Endodermal cell (in vitro differentiated cells): Measurements from ENCODE around the gene DIRAS2. TPM values are rescaled to one million over a fixed set of nuclear protein-coding genes. Genes with fewer than 3 reads are reported as not detected.

Source experiments
- DNase-seq: peaks from one replicate; pipeline ENCODE4 v3.0.0-alpha.2; 2017
- H3K27ac ChIP-seq: 2 replicates; pipeline ENCODE4 v1.5.1; 2013; ENCODE audit warnings: mild to moderate bottlenecking, low read depth, low read length, moderate library complexity
- H3K27me3 ChIP-seq: 2 replicates; pipeline ENCODE4 v1.6.1; 2013; ENCODE audit warnings: mild to moderate bottlenecking, low read length, moderate library complexity; ENCODE audit not compliant: insufficient read depth, control insufficient read depth, poor library complexity, severe bottlenecking
- H3K36me3 ChIP-seq: 2 replicates; pipeline ENCODE4 v1.7.0; 2013; ENCODE audit warnings: mild to moderate bottlenecking, low read length, moderate library complexity; ENCODE audit not compliant: control insufficient read depth, insufficient read depth
- H3K4me1 ChIP-seq: one replicate; pipeline ENCODE4 v1.7.0; 2013; ENCODE audit warnings: low read length; ENCODE audit not compliant: control insufficient read depth, insufficient read depth
- H3K4me3 ChIP-seq: 2 replicates; pipeline ENCODE4 v1.5.1; 2013; ENCODE audit warnings: mild to moderate bottlenecking, low read length, moderate library complexity
- H3K9ac ChIP-seq: 2 replicates; pipeline ENCODE4 v1.6.1; 2013; ENCODE audit warnings: mild to moderate bottlenecking, low read length, moderate library complexity; ENCODE audit not compliant: poor library complexity, severe bottlenecking; ENCODE audit errors: extremely low read depth
- H3K9me3 ChIP-seq: 2 replicates; pipeline ENCODE4 v1.6.1; 2013; ENCODE audit warnings: mild to moderate bottlenecking, low read length, moderate library complexity; ENCODE audit not compliant: control insufficient read depth
- H3K27ac Mint-ChIP-seq: 2 replicates; pipeline ENCODE4 v1.8.0; 2020; ENCODE audit warnings: mixed read lengths
- H3K27me3 Mint-ChIP-seq: 2 replicates; pipeline ENCODE4 v1.8.0; 2021; ENCODE audit warnings: mild to moderate bottlenecking, mixed read lengths; ENCODE audit not compliant: insufficient read depth
- H3K36me3 Mint-ChIP-seq: 2 replicates; pipeline ENCODE4 v1.8.0; 2020; ENCODE audit warnings: low read depth, mixed read lengths
- H3K4me1 Mint-ChIP-seq: 2 replicates; pipeline ENCODE4 v1.8.0; 2020; ENCODE audit warnings: mixed read lengths
- H3K4me3 Mint-ChIP-seq: 2 replicates; pipeline ENCODE4 v1.8.0; 2020; ENCODE audit warnings: mild to moderate bottlenecking, moderate library complexity, mixed read lengths
- H3K9me3 Mint-ChIP-seq: 2 replicates; pipeline ENCODE4 v1.8.0; 2020; ENCODE audit warnings: mild to moderate bottlenecking, mixed read lengths
- WGBS, 2 experiments: methylation state at CpG; one replicate each; pipeline versions ENCODE4 v1.1.5 to v1.1.7; 2013; ENCODE audit warnings: missing lambda C conversion rate in 2 of 2, mixed read lengths in 1 of 2; ENCODE audit not compliant: insufficient coverage in 1 of 2, insufficient read length in 1 of 2; 5-methylcytosine and 5-hydroxymethylcytosine counted together
- total RNA-seq, 2 donors: library from RNA; stranded (reverse); fragmentation: NEBNext Ultra II Directional in 1 of 2; extraction: Animal tissue kit (Norgen Biotek cat#: 25700) in 1 of 2; gene quantifications; 2 replicates in 1 of 2; 3 replicates in 1 of 2; pipeline ENCODE4 v1.2.1, GENCODE V29; 2021
- TF ChIP-seq, protein P1 (sequence below): fragments of 200-600 bp; sonication (generic); conservative IDR thresholded peaks from 2 replicates; pipeline ENCODE4 v1.5.0; 2021; ENCODE audit warnings: antibody characterized with exemption, mild to moderate bottlenecking

The DIRAS2 gene
- total RNA-seq, 2 donors from 2014 or later: 0.07 TPM; not detected in 1

GRCh38 chr9:90629354-90629753 is 13.3 kb downstream of the DIRAS2 start:
- Mint-ChIP-seq H3K9me3 (no peaks in the 10 kb centered on the region), H3K36me3 (no peaks in the 10 kb centered on the region), H3K4me1 (no peaks in the 10 kb centered on the region), H3K27ac (no peak overlapping the region), H3K27me3 (no peaks in the 10 kb centered on the region), H3K4me3 (no peak overlapping the region)
- DNase-seq: no peak
- Histone ChIP-seq H3K9me3 (no peaks in the 10 kb centered on the region), H3K36me3 (no peaks in the 10 kb centered on the region), H3K27ac (no peak overlapping the region), H3K9ac (no peak overlapping the region), H3K4me1 (no peaks in the 10 kb centered on the region), H3K27me3 (peaks cover 9% of the 10 kb centered on the region), H3K4me3 (no peak overlapping the region)
- 95% methylated on average over 5 of the region's 6 CpGs; no CpG with 5 or more reads in 1 of the 2 experiments for WGBS, 2 experiments
- TF ChIP-seq, protein P1, sequence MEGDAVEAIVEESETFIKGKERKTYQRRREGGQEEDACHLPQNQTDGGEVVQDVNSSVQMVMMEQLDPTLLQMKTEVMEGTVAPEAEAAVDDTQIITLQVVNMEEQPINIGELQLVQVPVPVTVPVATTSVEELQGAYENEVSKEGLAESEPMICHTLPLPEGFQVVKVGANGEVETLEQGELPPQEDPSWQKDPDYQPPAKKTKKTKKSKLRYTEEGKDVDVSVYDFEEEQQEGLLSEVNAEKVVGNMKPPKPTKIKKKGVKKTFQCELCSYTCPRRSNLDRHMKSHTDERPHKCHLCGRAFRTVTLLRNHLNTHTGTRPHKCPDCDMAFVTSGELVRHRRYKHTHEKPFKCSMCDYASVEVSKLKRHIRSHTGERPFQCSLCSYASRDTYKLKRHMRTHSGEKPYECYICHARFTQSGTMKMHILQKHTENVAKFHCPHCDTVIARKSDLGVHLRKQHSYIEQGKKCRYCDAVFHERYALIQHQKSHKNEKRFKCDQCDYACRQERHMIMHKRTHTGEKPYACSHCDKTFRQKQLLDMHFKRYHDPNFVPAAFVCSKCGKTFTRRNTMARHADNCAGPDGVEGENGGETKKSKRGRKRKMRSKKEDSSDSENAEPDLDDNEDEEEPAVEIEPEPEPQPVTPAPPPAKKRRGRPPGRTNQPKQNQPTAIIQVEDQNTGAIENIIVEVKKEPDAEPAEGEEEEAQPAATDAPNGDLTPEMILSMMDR: no peak

GRCh38 chr9:90616806-90617205 is 25.8 kb downstream of the DIRAS2 start:
- no peak overlapping the region for H3K4me3 Mint-ChIP-seq
- Histone ChIP-seq H3K27me3 (no peaks in the 10 kb centered on the region), H3K4me3 (no peak overlapping the region), H3K9ac (no peak overlapping the region), H3K9me3 (no peaks in the 10 kb centered on the region), H3K4me1 (no peaks in the 10 kb centered on the region), H3K27ac (no peak overlapping the region), H3K36me3 (no peaks in the 10 kb centered on the region)
- H3K27ac Mint-ChIP-seq: no peak overlapping the region
- 96 to 97% methylated on average over 3 of the region's 3 CpGs for WGBS, 2 experiments
- no peaks in the 10 kb centered on the region for H3K36me3 Mint-ChIP-seq
- DNase-seq: no peak
- H3K9me3 Mint-ChIP-seq: no peaks in the 10 kb centered on the region
- peaks cover 9% of the 10 kb centered on the region for H3K27me3 Mint-ChIP-seq
- TF ChIP-seq, protein P1: no peak
- peaks cover 6% of the 10 kb centered on the region for H3K4me1 Mint-ChIP-seq

- WGBS, 2 experiments: 89 to 92% methylated on average over 12 to 18 of the region's 18 CpGs
- Histone ChIP-seq H3K9me3 (no peaks in the 10 kb centered on the region), H3K27me3 (no peaks in the 10 kb centered on the region), H3K36me3 (no peaks in the 10 kb centered on the region), H3K4me1 (no peaks in the 10 kb centered on the region), H3K27ac (no peak overlapping the region), H3K9ac (no peak overlapping the region), H3K4me3 (no peak overlapping the region)
- Mint-ChIP-seq H3K27ac (no peak overlapping the region), H3K9me3 (no peaks in the 10 kb centered on the region), H3K27me3 (peaks cover 11% of the 10 kb centered on the region), H3K4me1 (peaks cover 6% of the 10 kb centered on the region), H3K4me3 (no peak overlapping the region), H3K36me3 (no peaks in the 10 kb centered on the region)
- TF ChIP-seq, protein P1: no peak
- peak; percentile 82 for DNase-seq
Observed at GRCh38 chr9:90613502-90613901, 29.1 kb downstream of the DIRAS2 start.
